HepG2 (cell line): Measurements from ENCODE around the gene ETFB. TPM values are rescaled to one million over a fixed set of nuclear protein-coding genes. Genes with fewer than 3 reads are reported as not detected.
A peak's percentile ranks its signal among the peaks of the same experiment; 100 is the strongest.

ENCODE experiments used
- ATAC-seq: fragments of 200-7000 bp; cut with Tn5 transposase; 3 replicates; pipeline ENCODE4 v1.9.1; 2020; ENCODE audit warnings: mild to moderate bottlenecking, moderate library complexity
- BruUV-seq: library from RNA; stranded (reverse); fragments of 400-500 nt; replicated peaks from 2 replicates; lab custom pipeline; 2021; lab: Mats Ljungman, UMichigan
- CTCF ChIA-PET: fragments of 300-600 bp; formaldehyde crosslinking; extraction: SDS; loops from one replicate; lab custom pipeline; 2021; ENCODE audit warnings: low total read pairs, inconsistent platforms, low intra/inter-chr PET ratio; lab: Yijun Ruan, JAX
- POLR2A ChIA-PET: fragments of 350-600 bp; sonication (Branson Sonifier 250); formaldehyde crosslinking; loops from one replicate; lab custom pipeline; 2020; ENCODE audit warnings: antibody characterized with exemption, inconsistent platforms; lab: Yijun Ruan, JAX
- DNase-seq: peaks from one replicate; pipeline ENCODE4 v3.0.0-alpha.2; 2015; ENCODE audit warnings: low spot score
- FAIRE-seq: peaks from 3 replicates; lab custom pipeline; 2011; peaks lifted over from hg19 to GRCh38; lab: Jason Lieb, UNC
- H2AFZ ChIP-seq: one replicate; pipeline ENCODE4 v1.6.1; 2011; ENCODE audit warnings: low read length, inconsistent platforms
- H3K27ac ChIP-seq: fragments of 300-600 bp; 3 replicates; pipeline ENCODE4 v1.8.0; 2011; ENCODE audit warnings: mixed run types, mild to moderate bottlenecking, mixed read lengths, low read length, inconsistent platforms; ENCODE audit not compliant: insufficient read depth; ENCODE audit errors: extremely low read length
- H3K27me3 ChIP-seq, 2 experiments: fragments of 200-600 bp in 1 of 2; 2 replicates in 1 of 2; 3 replicates in 1 of 2; pipeline versions ENCODE4 v1.6.0 to v1.8.0; 2011; ENCODE audit warnings: low read length in 2 of 2, mild to moderate bottlenecking in 2 of 2, moderate library complexity in 2 of 2, inconsistent platforms in 1 of 2; ENCODE audit not compliant: insufficient read depth in 2 of 2, control insufficient read depth in 1 of 2
- H3K36me3 ChIP-seq, 2 experiments: fragments of 200-600 bp in 1 of 2; replicated peaks in 1 of 2; 2 replicates in 1 of 2; 3 replicates in 1 of 2; pipeline versions ENCODE4 v1.5.1 to v1.8.0; 2011; ENCODE audit warnings: low read length in 2 of 2, inconsistent platforms in 1 of 2; ENCODE audit not compliant: insufficient read depth in 2 of 2, control insufficient read depth in 1 of 2
- H3K4me1 ChIP-seq: 2 replicates; pipeline ENCODE4 v1.5.1; 2012; ENCODE audit warnings: low read length, inconsistent platforms; ENCODE audit not compliant: insufficient read depth
- H3K4me2 ChIP-seq: 2 replicates; pipeline ENCODE4 v1.6.0; 2011; ENCODE audit warnings: low read depth, low read length, inconsistent platforms
- H3K4me3 ChIP-seq, 3 experiments: fragments of 200-600 bp in 1 of 3; sonication (generic), shearing (Covaris generic) in 1 of 3; replicated peaks in 1 of 3; 2 replicates each; pipeline ENCODE4 v1.5.1; 2011 to 2016; ENCODE audit warnings: low read length in 3 of 3, inconsistent platforms in 2 of 3, low read depth in 2 of 3, mild to moderate bottlenecking in 2 of 3, control low read depth in 1 of 3, mixed read lengths in 1 of 3; ENCODE audit not compliant: insufficient read depth in 1 of 3
- H3K79me2 ChIP-seq: one replicate; pipeline ENCODE4 v1.6.1; 2011; ENCODE audit warnings: low read length, inconsistent platforms; ENCODE audit not compliant: insufficient read depth
- H3K9ac ChIP-seq: 2 replicates; pipeline ENCODE4 v1.6.0; 2011; ENCODE audit warnings: mild to moderate bottlenecking, low read depth, low read length, inconsistent platforms; ENCODE audit not compliant: insufficient read depth
- H3K9me3 ChIP-seq: 2 replicates; pipeline ENCODE4 v1.5.1; 2012; ENCODE audit warnings: mild to moderate bottlenecking, low read length
- H4K20me1 ChIP-seq: 2 replicates; pipeline ENCODE4 v1.6.0; 2011; ENCODE audit warnings: inconsistent platforms, mild to moderate bottlenecking, low read length, moderate library complexity; ENCODE audit not compliant: insufficient read depth
- CREB1 ChIP-seq, 2 experiments: fragments of 450-650 bp in 1 of 2; IDR thresholded peaks; 2 replicates each; pipeline ENCODE4 v1.6.1; 2016 to 2017; ENCODE audit warnings: control low read depth in 1 of 2, mild to moderate bottlenecking in 1 of 2, missing compliant biosample characterization in 1 of 2, missing genetic modification characterization in 1 of 2
- FOXA3 ChIP-seq: IDR thresholded peaks from 2 replicates; pipeline ENCODE4 v1.6.1; 2016; ENCODE audit warnings: missing genetic modification reagents, missing compliant biosample characterization
- HCFC1 ChIP-seq: fragments of 150-350 bp; IDR thresholded peaks from 2 replicates; pipeline ENCODE4 v1.6.1; 2014; ENCODE audit warnings: low read depth, low read length
- HMGXB4 ChIP-seq, 2 experiments: sonication (generic) in 1 of 2; formaldehyde crosslinking in 1 of 2; IDR thresholded peaks; 2 replicates each; pipeline versions ENCODE4 v1.4.0 to v1.6.1; 2018 to 2020; ENCODE audit warnings: missing genetic modification reagents in 2 of 2, borderline replicate concordance in 1 of 2, low read depth in 1 of 2, mild to moderate bottlenecking in 1 of 2, missing biosample characterization in 1 of 2
- HOXA5 ChIP-seq: sonication (generic); formaldehyde crosslinking; IDR thresholded peaks from 2 replicates; pipeline ENCODE4 v1.4.0; 2020; ENCODE audit warnings: missing genetic modification reagents
- NCOA2 ChIP-seq: sonication (generic); formaldehyde crosslinking; IDR thresholded peaks from 2 replicates; pipeline ENCODE4 v1.8.0; 2022; ENCODE audit warnings: inconsistent platforms
- PAWR ChIP-seq: sonication (generic); formaldehyde crosslinking; IDR thresholded peaks from 2 replicates; pipeline ENCODE4 v1.4.0; 2020; ENCODE audit warnings: missing genetic modification reagents, mild to moderate bottlenecking, borderline replicate concordance
- RNF219 ChIP-seq: sonication (generic); formaldehyde crosslinking; IDR thresholded peaks from 2 replicates; pipeline ENCODE4 v1.5.0; 2020; ENCODE audit warnings: mild to moderate bottlenecking, missing genetic modification reagents
- SAP130 ChIP-seq: IDR thresholded peaks from 2 replicates; pipeline ENCODE4 v1.6.1; 2016; ENCODE audit warnings: low read depth
- SRSF1 ChIP-seq: fragments of 200-400 bp; formaldehyde crosslinking; optimal IDR thresholded peaks from 2 replicates; pipeline ENCODE3; 2017; ENCODE audit warnings: mild to moderate bottlenecking, low read depth, low read length, moderate library complexity
- ZNF768 ChIP-seq: sonication (generic); formaldehyde crosslinking; IDR thresholded peaks from 2 replicates; pipeline ENCODE4 v1.4.0; 2020; ENCODE audit warnings: missing genetic modification reagents
- WGBS: methylation state at CpG from one replicate; pipeline ENCODE4 v1.1.6; 2017; ENCODE audit warnings: low lambda C conversion rate; 5-methylcytosine and 5-hydroxymethylcytosine counted together
- in situ Hi-C: cut with HindIII; loops from 2 replicates; pipeline ENCODE4 v1.10.0; 2017; ENCODE audit warnings: low pct_unique_long_range_greater_than_20kb; ENCODE audit not compliant: extremely low pct_ligation_motif_present
- intact Hi-C: fragments of 100-400 bp; cut with micrococcal nuclease; formaldehyde crosslinking; loops from one replicate; pipeline ENCODE4 v1.10.0; 2022; ENCODE audit not compliant: unreplicated experiment
- polyA plus RNA-seq, 8 experiments: library from polyadenylated mRNA; depleted of rRNA in 3 of 8; stranded (reverse) in 7 of 8; unstranded in 1 of 8; fragments of >200 nt; fragmentation: Illumina TruSeq in 4 of 8; extraction: Trizol in 4 of 8; gene quantifications; 2 replicates each; pipeline versions ENCODE4 v1.2.1 to v1.2.3, GENCODE V29; 2011 to 2016; ENCODE audit warnings: low read depth in 4 of 8, missing spikeins in 1 of 8, mixed read lengths in 1 of 8; ENCODE audit not compliant: insufficient read depth in 1 of 8
- total RNA-seq, 5 experiments: library from RNA; depleted of rRNA; stranded (reverse); fragments of >200 nt; fragmentation: Illumina TruSeq; extraction: Trizol; gene quantifications; 2 replicates each; pipeline ENCODE4 v1.2.3, GENCODE V29; 2016; ENCODE audit warnings: low read depth in 1 of 5
- TF ChIP-seq, protein P1 (sequence below): sonication (generic); formaldehyde crosslinking; IDR thresholded peaks from 2 replicates; pipeline ENCODE4 v1.4.0; 2020; ENCODE audit warnings: missing genetic modification reagents, mild to moderate bottlenecking, borderline replicate concordance

Gene ETFB
- total and polyA plus RNA-seq, 2 of the 13 experiments (the other 11 are each of a cell fraction or from before 2014, with no cell fraction given) = 678 to 1,314 TPM

DNA sequence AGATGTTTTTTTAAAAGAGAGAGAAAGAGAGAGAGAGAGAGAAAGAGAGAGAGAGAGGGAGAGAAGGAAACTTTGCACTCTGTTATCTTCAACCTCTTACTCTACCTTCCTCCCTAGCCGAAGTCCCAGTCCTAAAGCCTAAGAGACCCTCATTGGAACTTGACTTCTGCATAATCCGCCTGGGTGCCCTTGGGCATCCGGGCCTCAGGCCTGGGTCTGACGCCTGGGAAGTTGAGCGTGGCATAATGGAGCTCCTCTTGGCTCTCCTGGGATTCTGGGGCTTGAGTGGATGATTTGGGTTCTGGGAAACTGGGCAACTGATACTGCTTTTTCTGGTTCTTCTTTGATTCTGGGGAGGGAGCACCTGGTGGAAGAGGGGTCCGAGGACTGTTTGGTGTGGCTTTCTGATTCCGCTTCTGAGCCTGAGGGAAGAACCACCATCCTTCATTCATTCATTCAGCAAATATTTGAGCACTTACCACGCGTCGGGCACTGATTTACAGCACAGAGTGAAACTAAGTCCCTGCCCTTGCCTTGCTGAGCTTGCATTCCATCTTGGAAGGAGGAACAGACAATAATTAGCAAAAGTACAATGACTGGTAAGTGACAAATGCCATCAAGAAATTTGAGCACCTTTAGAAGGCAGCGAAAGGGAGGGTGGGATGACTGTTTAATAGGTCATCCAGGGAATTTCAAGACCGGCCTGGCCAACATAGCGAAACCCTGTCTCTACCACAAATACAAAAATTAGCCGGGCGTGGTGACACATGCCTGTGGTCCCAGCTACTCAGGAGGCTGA, 45.0 kb upstream of the ETFB start (continued):
- no peak for TF ChIP-seq RNF219 (CRISPR knock-in tag)
- no peak for TF ChIP-seq HCFC1
- TF ChIP-seq PAWR (CRISPR knock-in tag) = no peak
- TF ChIP-seq HOXA5 (CRISPR knock-in tag) = no peak

DNA sequence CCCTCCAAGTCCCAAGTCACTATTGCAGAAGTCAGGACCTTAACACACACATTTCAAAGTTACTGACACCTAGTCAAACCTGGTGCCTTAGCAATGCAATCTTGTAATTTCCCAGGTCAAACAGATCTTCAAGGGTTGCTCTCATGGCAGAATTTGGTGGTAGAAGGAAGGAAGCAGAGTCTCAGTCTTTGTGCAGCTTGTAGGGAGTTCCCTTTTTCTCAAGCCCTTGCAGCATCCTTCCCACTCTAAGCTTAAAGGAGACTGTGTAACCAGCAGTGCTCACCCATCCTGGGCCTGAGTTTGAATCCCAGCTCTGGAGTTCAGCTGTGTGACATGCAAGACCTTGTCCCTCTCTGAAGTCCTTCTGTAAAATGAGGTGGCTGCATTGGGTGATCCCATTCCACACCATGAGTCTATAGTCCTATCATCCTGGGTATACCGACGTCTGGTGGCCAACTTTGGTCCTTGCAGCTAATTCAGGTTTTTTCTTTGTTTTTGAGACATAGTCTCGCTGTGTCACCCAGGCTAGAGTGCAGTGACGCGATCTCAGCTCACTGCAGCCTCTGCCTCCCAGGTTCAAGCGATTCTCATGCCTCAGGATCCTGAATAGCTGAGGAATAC, 41.4 kb upstream of the ETFB start:
- intact Hi-C loops (loop anchor here (1.0 kb wide), 2 partner anchors 40 to 68 kb away; no protein-coding TSS in a partner anchor), in situ Hi-C loops (no loop called here)
- FAIRE-seq = peak; percentile 79
- no peaks in the 10 kb centered on the region for H3K36me3 ChIP-seq
- WGBS = 0% methylated on average over 3 of the region's 6 CpGs
- ChIA-PET CTCF (interaction anchor here (0.6 to 2.6 kb wide), 5 partner anchors 53 to 111 kb away, joined by 3 to 38 read pairs (median 3); no protein-coding TSS in a partner anchor), POLR2A (interaction anchor here (1.0 to 1.9 kb wide), 8 partner anchors 19 to 67 kb away, joined by 3 to 13 read pairs (median 5); partner anchors contain the start of gene ETFB)
- H4K20me1 ChIP-seq = no peaks in the 10 kb centered on the region
- H3K27ac ChIP-seq = no peak overlapping the region
- no peaks in the 10 kb centered on the region for H3K27me3 ChIP-seq
- no peak overlapping the region for H3K9ac ChIP-seq
- ATAC-seq = peak; percentile 92
- H3K4me3 ChIP-seq = no peak overlapping the region
- no peaks in the 10 kb centered on the region for H3K79me2 ChIP-seq
- BruUV-seq = no TSS peak
- H3K4me2 ChIP-seq = peak overlapping the region; percentile 36; the same call in 1 of the 2 replicates
- H3K9me3 ChIP-seq = peaks cover 13% of the 10 kb centered on the region
- no peak overlapping the region for H2AFZ ChIP-seq
- DNase-seq = peak; percentile 74
- H3K4me1 ChIP-seq = peaks cover 19% of the 10 kb centered on the region
- TF ChIP-seq SAP130 (CRISPR knock-in tag) = peak; percentile 49; the same call in 1 of the 2 replicates
- peak; percentile 52; the same call in 1 of the 2 replicates for TF ChIP-seq ZNF768 (CRISPR knock-in tag)
- peak in 1 of 2 experiments; percentile 36; a peak in 1 of 4 replicates for TF ChIP-seq HMGXB4 (CRISPR knock-in tag; IDR thresholded peaks at IDR 0.05; ENCODE audit: borderline replicate concordance in 1 of 2, low read depth in 1 of 2)
- TF ChIP-seq, protein P1, sequence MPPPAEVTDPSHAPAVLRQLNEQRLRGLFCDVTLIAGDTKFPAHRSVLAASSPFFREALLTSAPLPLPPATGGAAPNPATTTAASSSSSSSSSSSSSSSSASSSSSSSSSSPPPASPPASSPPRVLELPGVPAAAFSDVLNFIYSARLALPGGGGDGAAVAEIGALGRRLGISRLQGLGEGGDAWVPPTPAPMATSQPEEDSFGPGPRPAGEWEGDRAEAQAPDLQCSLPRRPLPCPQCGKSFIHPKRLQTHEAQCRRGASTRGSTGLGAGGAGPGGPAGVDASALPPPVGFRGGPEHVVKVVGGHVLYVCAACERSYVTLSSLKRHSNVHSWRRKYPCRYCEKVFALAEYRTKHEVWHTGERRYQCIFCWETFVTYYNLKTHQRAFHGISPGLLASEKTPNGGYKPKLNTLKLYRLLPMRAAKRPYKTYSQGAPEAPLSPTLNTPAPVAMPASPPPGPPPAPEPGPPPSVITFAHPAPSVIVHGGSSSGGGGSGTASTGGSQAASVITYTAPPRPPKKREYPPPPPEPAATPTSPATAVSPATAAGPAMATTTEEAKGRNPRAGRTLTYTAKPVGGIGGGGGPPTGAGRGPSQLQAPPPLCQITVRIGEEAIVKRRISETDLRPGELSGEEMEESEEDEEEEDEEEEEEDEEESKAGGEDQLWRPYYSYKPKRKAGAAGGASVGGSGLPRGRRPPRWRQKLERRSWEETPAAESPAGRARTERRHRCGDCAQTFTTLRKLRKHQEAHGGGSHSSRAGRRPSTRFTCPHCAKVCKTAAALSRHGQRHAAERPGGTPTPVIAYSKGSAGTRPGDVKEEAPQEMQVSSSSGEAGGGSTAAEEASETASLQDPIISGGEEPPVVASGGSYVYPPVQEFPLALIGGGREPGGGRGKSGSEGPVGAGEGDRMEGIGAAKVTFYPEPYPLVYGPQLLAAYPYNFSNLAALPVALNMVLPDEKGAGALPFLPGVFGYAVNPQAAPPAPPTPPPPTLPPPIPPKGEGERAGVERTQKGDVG = peak; percentile 51; the same call in 1 of the 2 replicates
- 0 out of 2 replicates have a peak, but pooled peaks have one; percentile 33 for TF ChIP-seq CREB1 (IDR thresholded peaks at IDR 0.05)
- no peak for TF ChIP-seq CREB1 (CRISPR knock-in tag; IDR thresholded peaks at IDR 0.05)
- TF ChIP-seq SRSF1 = no peak
- TF ChIP-seq NCOA2 (CRISPR knock-in tag) = no peak
- no peak; the same call in 1 of the 2 replicates for TF ChIP-seq FOXA3
